ENCODE measurements around the gene TBC1D16. TPM values are rescaled to one million over a fixed set of nuclear protein-coding genes. Genes with fewer than 3 reads are reported as not detected.
"Not testable (repeated sequence)": the region's sequence is repeated elsewhere in the genome, so short reads cannot be mapped to it uniquely, and the experiment has no call there.

The TBC1D16 gene
- total RNA-seq, 1 donor: 68.8 TPM

GRCh38 chr17:79902146-79902791, 133.4 kb downstream of the TBC1D16 start:
- H3K4me3 ChIP-seq (ENCODE audit: insufficient read depth, low read length): no peak overlapping the region
- no peak overlapping the region for H2AFZ ChIP-seq (ENCODE audit: low read length)
- peaks cover 22% of the 10 kb centered on the region for H3K27me3 ChIP-seq (ENCODE audit: insufficient read depth, low read length)
- H3K36me3 ChIP-seq (ENCODE audit: insufficient read depth, low read length): no peaks in the 10 kb centered on the region
- H3K79me2 ChIP-seq (ENCODE audit: insufficient read depth, low read length): no peaks in the 10 kb centered on the region
- H3K4me1 ChIP-seq (ENCODE audit: insufficient read depth, low read length): no peaks in the 10 kb centered on the region
- H4K20me1 ChIP-seq (ENCODE audit: insufficient read depth, low read length): no peaks in the 10 kb centered on the region
- no peak overlapping the region for H3K4me2 ChIP-seq (ENCODE audit: insufficient read depth, low read length)
- no peak for TF ChIP-seq CTCF (IDR thresholded peaks at IDR 0.05; ENCODE audit: extremely low read depth, low read depth, low read length)
- no peak for DNase-seq (ENCODE audit: insufficient read length, low spot score, missing footprints)
- no peak overlapping the region for H3K27ac ChIP-seq (ENCODE audit: low read depth, low read length)
- no peaks in the 10 kb centered on the region for H3K9me3 ChIP-seq (ENCODE audit: low read depth, low read length)

GRCh38 chr17:79901131-79901530, 134.5 kb downstream of the TBC1D16 start:
- Histone ChIP-seq H3K27me3 (ENCODE audit: insufficient read depth, low read length) (peaks cover 22% of the 10 kb centered on the region), H3K36me3 (ENCODE audit: insufficient read depth, low read length) (no peaks in the 10 kb centered on the region), H3K4me2 (ENCODE audit: insufficient read depth, low read length) (no peak overlapping the region), H3K4me3 (ENCODE audit: insufficient read depth, low read length) (no peak overlapping the region), H3K79me2 (ENCODE audit: insufficient read depth, low read length) (no peaks in the 10 kb centered on the region), H3K4me1 (ENCODE audit: insufficient read depth, low read length) (no peaks in the 10 kb centered on the region), H4K20me1 (ENCODE audit: insufficient read depth, low read length) (no peaks in the 10 kb centered on the region), H2AFZ (ENCODE audit: low read length) (no peak overlapping the region), H3K9me3 (ENCODE audit: low read depth, low read length) (no peaks in the 10 kb centered on the region), H3K27ac (ENCODE audit: low read depth, low read length) (no peak overlapping the region)
- DNase-seq (ENCODE audit: insufficient read length, low spot score, missing footprints): no peak
- no peak for TF ChIP-seq CTCF (IDR thresholded peaks at IDR 0.05; ENCODE audit: extremely low read depth, low read depth, low read length)

- no peak for DNase-seq (ENCODE audit: insufficient read length, low spot score, missing footprints)
- Histone ChIP-seq H3K27me3 (ENCODE audit: insufficient read depth, low read length) (peaks cover 22% of the 10 kb centered on the region), H4K20me1 (ENCODE audit: insufficient read depth, low read length) (no peaks in the 10 kb centered on the region), H3K4me3 (ENCODE audit: insufficient read depth, low read length) (no peak overlapping the region), H3K27ac (ENCODE audit: low read depth, low read length) (no peak overlapping the region), H2AFZ (ENCODE audit: low read length) (no peak overlapping the region), H3K4me2 (ENCODE audit: insufficient read depth, low read length) (no peak overlapping the region), H3K36me3 (ENCODE audit: insufficient read depth, low read length) (no peaks in the 10 kb centered on the region), H3K4me1 (ENCODE audit: insufficient read depth, low read length) (no peaks in the 10 kb centered on the region), H3K9me3 (ENCODE audit: low read depth, low read length) (no peaks in the 10 kb centered on the region), H3K79me2 (ENCODE audit: insufficient read depth, low read length) (no peaks in the 10 kb centered on the region)
- no peak for TF ChIP-seq CTCF (IDR thresholded peaks at IDR 0.05; ENCODE audit: extremely low read depth, low read depth, low read length)
Observed at GRCh38 chr17:79899584-79899983, 136.1 kb downstream of the TBC1D16 start.

GRCh38 chr17:79897243-79898063, 138.2 kb downstream of the TBC1D16 start:
- DNase-seq (ENCODE audit: insufficient read length, low spot score, missing footprints): no peak
- no peak for TF ChIP-seq CTCF (IDR thresholded peaks at IDR 0.05; ENCODE audit: extremely low read depth, low read depth, low read length)
- Histone ChIP-seq H4K20me1 (ENCODE audit: insufficient read depth, low read length) (no peaks in the 10 kb centered on the region), H3K27me3 (ENCODE audit: insufficient read depth, low read length) (peaks cover 21% of the 10 kb centered on the region), H3K79me2 (ENCODE audit: insufficient read depth, low read length) (no peaks in the 10 kb centered on the region), H2AFZ (ENCODE audit: low read length) (no peak overlapping the region), H3K4me3 (ENCODE audit: insufficient read depth, low read length) (no peak overlapping the region), H3K36me3 (ENCODE audit: insufficient read depth, low read length) (no peaks in the 10 kb centered on the region), H3K27ac (ENCODE audit: low read depth, low read length) (no peak overlapping the region), H3K4me2 (ENCODE audit: insufficient read depth, low read length) (no peak overlapping the region), H3K4me1 (ENCODE audit: insufficient read depth, low read length) (no peaks in the 10 kb centered on the region), H3K9me3 (ENCODE audit: low read depth, low read length) (no peaks in the 10 kb centered on the region)

GRCh38 chr17:79893457-79893856, 142.2 kb downstream of the TBC1D16 start:
- not testable (repeated sequence) for H3K4me2 ChIP-seq (ENCODE audit: insufficient read depth, low read length); H3K4me3 ChIP-seq (ENCODE audit: insufficient read depth, low read length); H2AFZ ChIP-seq (ENCODE audit: low read length); H4K20me1 ChIP-seq (ENCODE audit: insufficient read depth, low read length); H3K9me3 ChIP-seq (ENCODE audit: low read depth, low read length); H3K27ac ChIP-seq (ENCODE audit: low read depth, low read length); H3K36me3 ChIP-seq (ENCODE audit: insufficient read depth, low read length); H3K27me3 ChIP-seq (ENCODE audit: insufficient read depth, low read length); H3K4me1 ChIP-seq (ENCODE audit: insufficient read depth, low read length); H3K79me2 ChIP-seq (ENCODE audit: insufficient read depth, low read length)
- DNase-seq (ENCODE audit: insufficient read length, low spot score, missing footprints): peak; percentile 53
